H9 (cell line): Measurements from ENCODE around the gene TOM1L2. TPM values are rescaled to one million over a fixed set of nuclear protein-coding genes. Genes with fewer than 3 reads are reported as not detected.

Source experiments
- DNase-seq: peaks from one replicate; pipeline ENCODE4 v3.0.0-alpha.2; 2017
- H2AFZ ChIP-seq: one replicate; pipeline ENCODE4 v1.6.1; 2013; ENCODE audit warnings: mild to moderate bottlenecking, low read length, control low read depth, moderate library complexity
- H2AK5ac ChIP-seq: 2 replicates; pipeline ENCODE4 v1.6.1; 2013; ENCODE audit warnings: low read length, control low read depth, mixed read lengths; ENCODE audit not compliant: insufficient read length
- H2BK120ac ChIP-seq: one replicate; pipeline ENCODE4 v1.6.1; 2013; ENCODE audit warnings: low read depth, mild to moderate bottlenecking, low read length, control low read depth, inconsistent platforms; ENCODE audit not compliant: poor library complexity, severe bottlenecking
- H2BK12ac ChIP-seq: 2 replicates; pipeline ENCODE4 v1.6.1; 2013; ENCODE audit warnings: low read length, control low read depth, mixed read lengths, low read depth; ENCODE audit not compliant: insufficient read length
- H2BK15ac ChIP-seq: 2 replicates; pipeline ENCODE4 v1.6.1; 2013; ENCODE audit warnings: low read depth, low read length, control low read depth
- H2BK20ac ChIP-seq: one replicate; pipeline ENCODE4 v1.6.1; 2013; ENCODE audit warnings: low read depth, mild to moderate bottlenecking, low read length, control low read depth, inconsistent platforms; ENCODE audit not compliant: poor library complexity, severe bottlenecking
- H2BK5ac ChIP-seq: 2 replicates; pipeline ENCODE4 v1.6.1; 2013; ENCODE audit warnings: low read length, control low read depth, mixed read lengths; ENCODE audit not compliant: insufficient read length
- H3K14ac ChIP-seq: 2 replicates; pipeline ENCODE4 v1.6.1; 2013; ENCODE audit warnings: low read length, control low read depth; ENCODE audit not compliant: insufficient read depth
- H3K18ac ChIP-seq: 2 replicates; pipeline ENCODE4 v1.6.1; 2013; ENCODE audit warnings: low read depth, mild to moderate bottlenecking, mixed read lengths, low read length, control low read depth; ENCODE audit not compliant: insufficient read length
- H3K23ac ChIP-seq: 2 replicates; pipeline ENCODE4 v1.6.1; 2013; ENCODE audit warnings: low read length, control low read depth, mixed read lengths, low read depth; ENCODE audit not compliant: insufficient read length
- H3K23me2 ChIP-seq: 2 replicates; pipeline ENCODE4 v1.6.1; 2013; ENCODE audit warnings: low read depth, mild to moderate bottlenecking, mixed read lengths, low read length, control low read depth; ENCODE audit not compliant: insufficient read length, poor library complexity, severe bottlenecking
- H3K27ac ChIP-seq: 2 replicates; pipeline ENCODE4 v1.5.1; 2013; ENCODE audit warnings: low read length, control low read depth, mixed read lengths, low read depth; ENCODE audit not compliant: insufficient read length
- H3K27me3 ChIP-seq: 2 replicates; pipeline ENCODE4 v1.6.1; 2013; ENCODE audit warnings: low read length, control low read depth, inconsistent platforms; ENCODE audit not compliant: insufficient read depth
- H3K4ac ChIP-seq: 2 replicates; pipeline ENCODE4 v1.6.1; 2013; ENCODE audit warnings: low read depth, mild to moderate bottlenecking, control low read depth, inconsistent platforms, low read length, moderate library complexity
- H3K4me1 ChIP-seq: 2 replicates; pipeline ENCODE4 v1.6.1; 2013; ENCODE audit warnings: low read length, control low read depth, inconsistent platforms; ENCODE audit not compliant: insufficient read depth
- H3K4me2 ChIP-seq: 2 replicates; pipeline ENCODE4 v1.6.1; 2013; ENCODE audit warnings: low read length, control low read depth, mixed read lengths; ENCODE audit not compliant: insufficient read length, insufficient read depth
- H3K56ac ChIP-seq: 2 replicates; pipeline ENCODE4 v1.6.1; 2013; ENCODE audit warnings: low read depth, mild to moderate bottlenecking, mixed read lengths, low read length, control low read depth; ENCODE audit not compliant: insufficient read length
- H3K79me1 ChIP-seq: 2 replicates; pipeline ENCODE4 v1.6.1; 2013; ENCODE audit warnings: low read depth, mild to moderate bottlenecking, moderate library complexity, low read length, control low read depth, inconsistent platforms; ENCODE audit not compliant: insufficient read depth, poor library complexity, severe bottlenecking
- H3K79me2 ChIP-seq: 2 replicates; pipeline ENCODE4 v1.6.1; 2013; ENCODE audit warnings: low read length, control low read depth, inconsistent platforms; ENCODE audit not compliant: insufficient read depth
- H3K9ac ChIP-seq: 2 replicates; pipeline ENCODE4 v1.6.1; 2013; ENCODE audit warnings: low read length, control low read depth, mixed read lengths; ENCODE audit not compliant: insufficient read length; ENCODE audit errors: extremely low read depth
- H3K9me3 ChIP-seq: one replicate; pipeline ENCODE4 v1.6.1; 2013; ENCODE audit warnings: low read depth, low read length, inconsistent platforms; ENCODE audit not compliant: control insufficient read depth
- H3T11ph ChIP-seq: one replicate; pipeline ENCODE4 v1.6.1; 2013; ENCODE audit warnings: mild to moderate bottlenecking, low read length, control low read depth, inconsistent platforms
- H4K20me1 ChIP-seq: one replicate; pipeline ENCODE4 v1.6.1; 2013; ENCODE audit not compliant: control insufficient read depth, insufficient read length, insufficient read depth
- H4K5ac ChIP-seq: 2 replicates; pipeline ENCODE4 v1.6.1; 2013; ENCODE audit warnings: low read depth, mild to moderate bottlenecking, mixed read lengths, low read length, control low read depth; ENCODE audit not compliant: insufficient read length
- H4K8ac ChIP-seq: replicated peaks from 2 replicates; pipeline ENCODE4 v1.6.1; 2013; ENCODE audit warnings: low read length, control low read depth, mixed read lengths, low read depth; ENCODE audit not compliant: insufficient read length
- H4K91ac ChIP-seq: 2 replicates; pipeline ENCODE4 v1.6.1; 2013; ENCODE audit warnings: low read depth, mild to moderate bottlenecking, moderate library complexity, mixed read lengths, low read length, control low read depth; ENCODE audit not compliant: insufficient read length
- H3K27ac Mint-ChIP-seq, 3 experiments: 2 replicates in 2 of 3; 3 replicates in 1 of 3; pipeline ENCODE4 v1.8.0; 2020 to 2021; ENCODE audit warnings: mixed read lengths in 3 of 3, mild to moderate bottlenecking in 1 of 3, moderate library complexity in 1 of 3
- H3K27me3 Mint-ChIP-seq: 2 replicates; pipeline ENCODE4 v1.8.0; 2021; ENCODE audit warnings: low read depth, mild to moderate bottlenecking, moderate library complexity, mixed read lengths
- H3K36me3 Mint-ChIP-seq, 3 experiments: 2 replicates in 2 of 3; 3 replicates in 1 of 3; pipeline ENCODE4 v1.8.0; 2020 to 2021; ENCODE audit warnings: low read depth in 3 of 3, mixed read lengths in 3 of 3; ENCODE audit not compliant: insufficient read depth in 1 of 3
- H3K4me1 Mint-ChIP-seq, 2 experiments: 2 replicates each; pipeline ENCODE4 v1.8.0; 2020; ENCODE audit warnings: mixed read lengths in 2 of 2
- H3K4me3 Mint-ChIP-seq, 2 experiments: 2 replicates in 1 of 2; 3 replicates in 1 of 2; pipeline ENCODE4 v1.8.0; 2020 to 2021; ENCODE audit warnings: mild to moderate bottlenecking in 2 of 2, mixed read lengths in 2 of 2, moderate library complexity in 1 of 2
- H3K9me3 Mint-ChIP-seq, 2 experiments: 2 replicates in 1 of 2; 3 replicates in 1 of 2; pipeline ENCODE4 v1.8.0; 2020; ENCODE audit warnings: mild to moderate bottlenecking in 2 of 2, mixed read lengths in 2 of 2, moderate library complexity in 1 of 2
- WGBS: extraction: QIAGEN DNeasy Blood & Tissue Kit; methylation state at CpG from one replicate; pipeline ENCODE4 v1.1.7; 2013; ENCODE audit warnings: missing lambda C conversion rate, low lambda C conversion rate, mixed read lengths; ENCODE audit not compliant: insufficient read length; ENCODE audit errors: extremely low coverage; 5-methylcytosine and 5-hydroxymethylcytosine counted together
- total RNA-seq: library from RNA; stranded (reverse); gene quantifications from 2 replicates; pipeline ENCODE4 v1.2.1, GENCODE V29; 2021
- TF ChIP-seq, protein P1 (sequence below): fragments of 200-600 bp; sonication (generic); conservative IDR thresholded peaks from 3 replicates; pipeline ENCODE4 v1.8.0; 2021; ENCODE audit warnings: antibody characterized with exemption, mild to moderate bottlenecking

The TOM1L2 gene
- total RNA-seq, 1 experiment from 2014 or later = 4.6 TPM

DNA sequence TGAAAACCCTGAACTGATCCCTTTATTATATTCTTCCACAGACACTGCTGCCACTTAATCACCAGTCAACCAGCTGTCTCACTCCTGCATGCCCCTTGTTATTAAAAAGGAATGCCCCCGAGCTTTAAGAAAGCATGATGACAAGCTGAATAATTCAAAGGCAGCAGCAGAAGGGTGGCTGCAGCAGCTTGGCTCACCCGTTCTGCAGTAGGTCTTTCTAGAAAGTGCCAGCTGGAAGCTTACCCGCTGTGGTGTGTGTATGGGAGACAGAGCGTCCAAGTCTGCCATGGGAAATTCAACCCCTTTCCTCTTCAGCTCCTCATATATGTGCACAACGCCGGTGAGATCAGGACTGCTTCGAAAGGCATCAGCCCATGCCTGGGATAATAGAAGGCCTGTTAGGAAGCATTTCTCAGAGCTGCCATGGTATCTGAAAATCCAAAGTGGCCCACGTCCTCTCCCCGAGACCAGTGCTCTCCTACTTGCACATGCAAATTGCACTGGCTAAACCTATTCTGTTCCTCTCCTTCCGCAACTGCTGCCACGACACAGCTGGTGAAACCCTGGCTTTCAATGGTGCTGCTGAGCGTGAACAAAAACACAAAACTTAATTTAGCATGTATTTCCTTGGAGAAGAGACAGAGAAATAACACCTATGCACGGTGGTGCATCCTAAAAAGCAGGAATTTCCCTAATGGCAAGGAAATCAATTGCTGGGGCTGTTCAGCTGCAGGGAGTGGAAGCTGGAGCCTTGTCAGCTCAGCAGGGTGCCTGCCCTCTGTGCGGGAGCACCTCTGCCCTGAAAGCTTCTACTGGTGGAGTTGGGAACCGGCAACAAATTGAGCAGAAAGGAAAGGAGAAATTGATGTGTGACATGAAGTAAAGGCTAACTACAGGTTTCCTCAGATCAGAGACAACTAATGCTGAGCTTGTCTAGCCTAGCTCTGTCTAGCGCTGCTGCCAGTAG, 87.5 kb downstream of the TOM1L2 start:
- no peak overlapping the region for H3K14ac ChIP-seq
- no peak overlapping the region for H4K5ac ChIP-seq
- no peaks in the 10 kb centered on the region for H3K9me3 ChIP-seq
- no peak overlapping the region for H3K27ac ChIP-seq
- H3K23ac ChIP-seq = no peak overlapping the region
- DNase-seq = no peak
- Mint-ChIP-seq H3K4me3 (no peak overlapping the region; a peak in 1 of 5 replicates), H3K9me3 (no peaks in the 10 kb centered on the region; a peak in 1 of 5 replicates), H3K4me1 (peaks cover 51 to 55% of the 10 kb centered on the region in 2 experiments), H3K36me3 (no peaks in the 10 kb centered on the region), H3K27me3 (peaks cover 8% of the 10 kb centered on the region), H3K27ac (no peak overlapping the region)
- no peak overlapping the region for H3K4ac ChIP-seq
- H2BK20ac ChIP-seq = no peak overlapping the region
- TF ChIP-seq, protein P1, sequence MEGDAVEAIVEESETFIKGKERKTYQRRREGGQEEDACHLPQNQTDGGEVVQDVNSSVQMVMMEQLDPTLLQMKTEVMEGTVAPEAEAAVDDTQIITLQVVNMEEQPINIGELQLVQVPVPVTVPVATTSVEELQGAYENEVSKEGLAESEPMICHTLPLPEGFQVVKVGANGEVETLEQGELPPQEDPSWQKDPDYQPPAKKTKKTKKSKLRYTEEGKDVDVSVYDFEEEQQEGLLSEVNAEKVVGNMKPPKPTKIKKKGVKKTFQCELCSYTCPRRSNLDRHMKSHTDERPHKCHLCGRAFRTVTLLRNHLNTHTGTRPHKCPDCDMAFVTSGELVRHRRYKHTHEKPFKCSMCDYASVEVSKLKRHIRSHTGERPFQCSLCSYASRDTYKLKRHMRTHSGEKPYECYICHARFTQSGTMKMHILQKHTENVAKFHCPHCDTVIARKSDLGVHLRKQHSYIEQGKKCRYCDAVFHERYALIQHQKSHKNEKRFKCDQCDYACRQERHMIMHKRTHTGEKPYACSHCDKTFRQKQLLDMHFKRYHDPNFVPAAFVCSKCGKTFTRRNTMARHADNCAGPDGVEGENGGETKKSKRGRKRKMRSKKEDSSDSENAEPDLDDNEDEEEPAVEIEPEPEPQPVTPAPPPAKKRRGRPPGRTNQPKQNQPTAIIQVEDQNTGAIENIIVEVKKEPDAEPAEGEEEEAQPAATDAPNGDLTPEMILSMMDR = no peak
- H2BK15ac ChIP-seq = no peak overlapping the region
- no CpG with 5 or more reads among the region's 16 CpGs for WGBS
- H3T11ph ChIP-seq = no peak overlapping the region
- no peaks in the 10 kb centered on the region for H3K79me1 ChIP-seq
- no peak overlapping the region for H2BK5ac ChIP-seq
- H2BK120ac ChIP-seq = no peak overlapping the region
- H2BK12ac ChIP-seq = no peak overlapping the region
- H4K91ac ChIP-seq = no peak overlapping the region
- no peak overlapping the region for H2AFZ ChIP-seq
- no peaks in the 10 kb centered on the region for H3K23me2 ChIP-seq
- no peaks in the 10 kb centered on the region for H3K27me3 ChIP-seq
- no peak overlapping the region for H3K4me2 ChIP-seq
- H3K9ac ChIP-seq = no peak overlapping the region
- H3K79me2 ChIP-seq = no peaks in the 10 kb centered on the region
- no peaks in the 10 kb centered on the region for H4K20me1 ChIP-seq
- H4K8ac ChIP-seq = no peak overlapping the region
- peaks cover 12% of the 10 kb centered on the region; the same call in 1 of the 2 replicates for H3K4me1 ChIP-seq
- no peak overlapping the region for H3K56ac ChIP-seq
- no peak overlapping the region for H2AK5ac ChIP-seq
- no peak overlapping the region for H3K18ac ChIP-seq
